KG1 (cell line): Measurements from ENCODE around the gene S100A6.
"Not testable (repeated sequence)": the region's sequence is repeated elsewhere in the genome, so short reads cannot be mapped to it uniquely, and the experiment has no call there.

Source experiments
- DNase-seq: peaks from one replicate; lab custom pipeline; 2025; lab: John Stamatoyannopoulos, UW

S100A6 gene

GRCh38 chr1:153563991-153564390, 28.2 kb upstream of the S100A6 start:
- no peak for DNase-seq

DNA sequence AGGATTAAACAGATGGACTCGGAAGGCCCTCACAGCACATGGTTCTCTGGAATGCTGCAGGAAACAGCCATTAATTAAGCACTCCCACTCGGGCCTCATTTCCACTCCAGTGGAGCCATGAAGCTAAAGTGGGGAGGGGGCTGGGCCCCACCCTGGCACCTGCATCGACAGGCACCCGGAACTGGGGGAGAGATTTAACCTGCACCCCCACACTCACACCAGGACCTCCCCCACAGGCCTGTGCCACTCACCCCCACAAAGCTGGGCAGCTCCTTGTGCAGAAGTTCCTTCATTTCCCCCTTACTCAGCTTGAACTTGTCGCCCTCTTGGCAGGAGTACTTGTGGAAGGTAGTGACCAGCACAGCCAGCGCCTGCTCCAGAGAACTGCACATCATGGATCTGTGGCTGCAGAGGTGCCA, 27.7 kb upstream of the S100A6 start:
- no peak for DNase-seq

GRCh38 chr1:153562021-153562420, 26.2 kb upstream of the S100A6 start:
- DNase-seq: not testable (repeated sequence)

- DNase-seq: no peak
These were observed 25.7 kb upstream of the S100A6 start for GRCh38 chr1:153561466-153561985.

DNA sequence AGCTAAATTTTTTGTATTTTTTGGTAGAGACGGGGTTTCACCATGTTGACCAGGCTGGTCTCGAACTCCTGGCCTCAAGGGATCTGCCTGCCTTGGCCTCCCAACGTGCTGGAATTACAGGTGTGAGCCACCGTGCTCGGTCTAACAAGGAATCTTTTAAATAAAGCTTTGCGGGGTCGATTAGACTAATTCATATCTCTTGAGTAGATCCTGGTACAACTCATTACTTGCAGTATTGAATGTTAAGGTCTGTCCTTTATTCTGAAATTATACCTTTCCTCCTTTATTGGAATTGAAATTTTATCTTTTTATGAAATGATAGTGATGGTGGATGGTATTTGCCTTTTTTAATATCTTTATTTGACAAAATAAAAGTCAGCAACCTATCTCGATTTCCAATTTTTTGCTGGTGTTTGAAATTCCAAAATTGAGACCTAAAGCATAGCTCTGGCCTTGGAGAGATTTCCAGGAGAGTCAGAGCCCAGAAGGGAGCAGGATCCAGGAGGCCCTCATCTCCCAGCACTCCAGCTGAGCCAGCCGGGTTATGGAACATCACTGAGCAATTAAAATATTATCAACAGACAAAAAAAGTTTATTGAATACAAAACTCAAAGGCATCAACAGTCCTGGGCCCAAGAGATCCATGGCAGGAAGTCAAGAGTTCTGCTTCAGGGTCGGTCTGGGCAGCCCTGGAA, 25.1 kb upstream of the S100A6 start:
- no peak for DNase-seq

DNA sequence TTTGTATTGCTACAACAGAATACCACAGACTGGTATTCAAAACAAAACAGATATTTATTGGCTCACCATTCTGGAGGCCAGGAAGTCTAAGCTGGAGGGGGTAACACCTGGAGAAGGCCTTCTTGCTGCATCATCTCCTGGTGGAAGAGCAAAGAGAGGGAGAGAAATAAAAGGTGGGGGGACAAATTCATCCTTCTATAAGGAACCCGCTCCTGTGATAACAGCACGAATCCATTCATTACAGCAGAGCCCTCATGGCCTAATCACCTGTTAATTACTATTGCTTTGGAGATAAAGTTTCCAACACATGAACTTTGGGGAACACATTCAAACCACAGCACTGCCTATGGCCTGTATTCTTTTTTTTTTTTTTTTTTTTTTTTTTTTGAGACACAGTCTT, 24.4 kb upstream of the S100A6 start:
- DNase-seq: no peak

GRCh38 chr1:153557877-153558276, 22.1 kb upstream of the S100A6 start:
- no peak for DNase-seq

GRCh38 chr1:153556348-153556747, 20.6 kb upstream of the S100A6 start:
- no peak for DNase-seq

DNA sequence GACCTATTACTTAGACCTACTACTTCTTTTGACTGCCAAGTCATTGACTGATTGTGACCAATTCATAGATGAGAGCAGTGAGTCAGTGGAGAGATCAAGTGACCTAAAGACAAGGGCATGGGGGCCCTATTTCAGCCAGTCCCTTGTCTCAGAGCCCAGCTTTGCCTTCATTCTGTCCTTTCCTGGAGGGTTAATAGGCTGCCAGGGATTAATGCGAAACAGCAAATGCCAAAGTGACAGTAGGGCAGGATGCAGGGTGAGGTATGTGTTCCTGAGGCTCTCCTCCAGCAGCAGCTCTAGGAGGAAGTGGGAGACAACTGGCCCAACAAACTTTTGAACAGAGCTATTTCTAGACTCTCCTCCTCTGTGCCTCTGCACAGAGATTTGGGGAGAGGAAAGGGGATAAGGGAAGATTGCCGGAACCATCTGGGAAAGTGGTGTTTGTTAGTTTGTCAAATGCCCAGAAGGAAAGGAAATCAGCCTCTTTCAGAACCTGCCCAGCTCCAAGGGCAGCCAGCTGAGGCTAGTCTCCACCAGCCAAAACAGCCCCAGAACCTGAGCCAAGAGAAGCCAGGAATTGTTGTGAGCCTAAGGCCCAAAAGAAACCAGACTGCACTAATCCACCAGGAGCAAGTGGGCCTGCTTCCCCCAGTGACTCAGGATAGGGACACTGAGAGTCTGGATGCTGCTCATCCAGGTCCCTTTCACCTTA, 18.2 kb upstream of the S100A6 start:
- DNase-seq: no peak

DNA sequence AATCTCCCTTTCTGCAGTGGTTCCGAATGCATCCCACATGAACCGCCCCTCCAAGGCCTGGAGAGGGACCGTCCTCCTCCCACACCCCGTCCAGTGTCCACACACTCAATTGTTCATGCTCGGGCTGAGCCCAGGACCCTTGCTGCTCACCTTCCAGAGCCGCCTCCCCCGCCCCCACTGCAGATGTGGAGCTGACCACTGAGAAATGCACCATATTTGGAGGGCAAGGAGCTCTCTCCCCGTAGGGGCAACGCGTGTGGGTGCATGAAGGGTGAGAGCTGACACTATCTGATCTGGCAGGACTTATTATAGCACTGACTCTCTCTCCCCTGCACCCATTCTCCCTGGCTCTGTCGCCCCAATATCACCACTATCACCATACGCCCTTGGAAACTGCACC, 17.3 kb upstream of the S100A6 start:
- no peak for DNase-seq

DNA sequence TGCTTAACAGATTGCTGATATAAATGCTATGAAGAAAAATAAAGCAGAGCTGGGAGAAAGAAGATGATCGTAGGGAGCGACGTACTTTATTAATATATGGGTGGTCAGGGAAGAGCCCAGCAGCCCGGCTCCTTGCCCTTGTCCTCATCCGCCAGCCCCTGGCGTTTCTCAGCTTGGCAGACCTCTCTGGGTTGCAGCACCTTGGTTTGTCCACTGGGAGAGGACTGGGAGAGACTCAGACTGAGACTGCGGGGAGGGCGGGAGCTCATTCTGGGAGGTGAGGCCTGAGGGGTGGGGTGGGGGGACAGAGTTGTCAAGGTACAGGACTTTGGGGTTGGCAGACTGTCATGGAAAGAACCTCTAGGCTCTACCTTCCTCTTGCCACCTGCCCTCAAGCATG, 16.5 kb upstream of the S100A6 start:
- DNase-seq: no peak

DNA sequence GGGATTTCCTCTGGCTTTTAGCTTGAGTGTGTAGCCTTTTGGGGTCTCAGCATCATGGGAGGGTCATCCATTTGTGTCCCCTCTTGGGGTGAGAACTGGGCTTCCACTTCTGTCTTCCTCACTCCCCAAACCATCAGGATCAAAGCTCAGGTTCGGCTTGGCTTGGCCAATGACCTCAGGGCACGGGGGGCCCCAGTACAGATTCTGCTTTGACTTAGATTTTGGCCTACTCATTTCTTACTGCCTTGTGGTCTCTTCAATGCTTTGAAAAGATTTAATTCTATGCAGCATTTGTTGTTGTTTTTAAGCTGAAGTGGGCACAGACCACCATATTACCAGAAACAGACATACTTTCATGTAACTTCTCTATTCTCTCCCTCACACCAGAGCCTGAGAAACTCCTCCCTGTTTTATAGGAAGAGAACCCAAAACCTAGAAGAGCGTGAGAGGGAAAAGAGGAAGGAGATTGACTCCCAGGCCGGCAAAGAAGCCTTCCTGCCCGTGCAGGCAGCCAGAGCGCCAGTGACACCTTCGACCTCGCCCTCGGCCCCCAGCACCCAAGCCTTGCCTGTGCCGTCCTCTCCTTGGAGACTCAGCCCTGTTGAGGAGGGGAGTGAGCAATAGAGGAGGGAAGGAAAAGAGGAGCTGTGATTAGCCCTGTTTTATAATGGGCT, 15.2 kb upstream of the S100A6 start:
- no peak for DNase-seq

DNA sequence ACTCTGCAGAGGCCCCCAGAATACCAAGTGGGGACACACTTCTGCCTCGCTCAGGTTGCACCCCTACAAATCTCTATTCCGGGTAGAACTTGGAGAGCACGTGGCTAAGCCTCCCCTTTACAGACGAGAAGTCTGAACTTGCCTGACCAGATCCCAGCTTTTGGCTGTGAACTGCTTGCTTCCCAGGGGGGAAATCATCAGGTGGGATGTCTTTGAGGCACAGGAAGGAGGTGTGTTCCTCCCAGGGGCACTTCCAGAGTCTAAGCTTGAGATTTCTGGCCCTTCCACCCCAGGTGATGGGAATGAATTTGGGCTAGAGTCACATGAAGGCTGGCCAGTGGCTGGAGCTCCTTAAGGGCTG, 14.6 kb upstream of the S100A6 start:
- DNase-seq: no peak

DNA sequence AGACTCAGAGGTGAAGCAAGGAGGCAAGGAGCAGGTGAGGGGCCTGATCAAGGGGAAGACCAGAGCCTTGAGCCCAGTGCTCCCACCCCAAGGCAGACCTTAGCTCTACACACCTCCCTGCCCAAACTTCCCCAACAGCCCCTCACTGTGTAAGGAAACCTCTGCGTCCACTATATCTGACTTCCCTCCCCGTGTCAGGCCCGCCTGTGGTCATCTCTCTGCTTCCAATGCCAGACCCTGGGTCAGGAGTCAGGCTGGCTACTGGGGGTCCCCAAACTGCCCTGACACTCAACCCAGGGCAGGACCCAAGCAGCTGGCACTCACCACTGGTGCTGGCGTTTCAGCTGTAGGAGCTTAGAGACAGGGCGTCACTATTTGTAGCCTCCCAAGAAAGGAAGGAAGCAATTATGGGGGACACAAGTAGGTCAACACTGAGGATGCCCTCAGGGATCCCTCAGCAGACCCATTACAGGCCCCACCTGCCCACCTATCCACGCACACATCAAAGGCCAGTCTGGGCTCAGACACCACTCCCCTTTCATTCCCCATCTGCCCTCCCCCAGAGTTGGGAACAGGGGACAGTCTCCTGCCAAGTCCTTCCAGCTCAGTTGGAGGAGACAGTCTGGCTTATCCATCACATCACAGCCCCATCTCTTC, 14.1 kb upstream of the S100A6 start:
- DNase-seq: no peak

DNA sequence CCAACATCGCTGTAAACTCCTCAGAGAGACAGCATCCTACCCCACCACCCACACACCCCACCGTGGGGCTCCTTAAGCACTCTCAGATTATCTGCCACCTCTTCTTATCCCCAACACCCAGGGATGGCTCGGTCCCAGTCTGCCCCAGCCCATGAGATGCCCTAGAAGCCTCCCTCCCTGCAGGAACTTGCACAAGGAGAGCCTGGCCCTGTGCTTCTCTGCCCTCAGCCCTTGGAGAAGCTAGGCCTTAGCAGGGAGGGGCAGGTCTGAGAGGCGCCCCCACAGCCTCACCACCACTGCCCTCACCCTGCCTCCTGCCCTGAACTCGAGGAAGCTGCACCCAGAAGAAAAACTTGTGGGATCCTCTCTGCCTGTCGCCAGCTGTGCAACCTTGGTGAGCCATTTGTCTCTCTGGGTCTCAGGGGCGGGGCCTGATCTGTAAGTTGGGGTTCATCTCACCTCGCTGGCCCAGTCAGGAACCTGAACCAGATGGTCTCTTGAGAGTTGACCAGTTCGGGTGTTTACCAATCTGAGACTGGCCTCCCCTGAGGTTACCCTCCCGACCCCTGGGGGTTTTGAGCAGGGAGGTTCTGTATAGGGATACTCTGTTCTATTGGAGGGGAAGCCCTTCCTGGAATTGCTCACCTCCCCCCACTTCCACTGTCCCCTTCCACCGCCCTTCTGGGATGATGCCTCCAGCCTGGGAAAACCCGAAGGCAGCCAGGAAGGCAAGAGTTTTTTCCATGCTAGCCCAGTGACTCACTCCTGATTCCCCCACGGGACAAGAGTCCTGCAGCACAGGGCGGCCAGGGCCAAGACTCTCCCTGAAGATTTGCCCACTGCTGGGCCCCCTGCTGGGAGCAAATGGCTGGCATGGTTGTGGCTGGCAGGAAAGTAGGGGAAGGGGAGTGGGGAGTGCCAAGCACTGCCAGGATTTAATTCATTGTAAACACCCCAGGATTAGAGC, 13.2 kb upstream of the S100A6 start, which contains the start of gene S100A3:
TSS of gene S100A3 (minus strand) at position 537 of the 967 bp plus-strand sequence. CDS start 773 bp downstream, outside the sequence.
- no peak for DNase-seq

- no peak for DNase-seq
These were observed 12.1 kb upstream of the S100A6 start for GRCh38 chr1:153547560-153548551.

DNA sequence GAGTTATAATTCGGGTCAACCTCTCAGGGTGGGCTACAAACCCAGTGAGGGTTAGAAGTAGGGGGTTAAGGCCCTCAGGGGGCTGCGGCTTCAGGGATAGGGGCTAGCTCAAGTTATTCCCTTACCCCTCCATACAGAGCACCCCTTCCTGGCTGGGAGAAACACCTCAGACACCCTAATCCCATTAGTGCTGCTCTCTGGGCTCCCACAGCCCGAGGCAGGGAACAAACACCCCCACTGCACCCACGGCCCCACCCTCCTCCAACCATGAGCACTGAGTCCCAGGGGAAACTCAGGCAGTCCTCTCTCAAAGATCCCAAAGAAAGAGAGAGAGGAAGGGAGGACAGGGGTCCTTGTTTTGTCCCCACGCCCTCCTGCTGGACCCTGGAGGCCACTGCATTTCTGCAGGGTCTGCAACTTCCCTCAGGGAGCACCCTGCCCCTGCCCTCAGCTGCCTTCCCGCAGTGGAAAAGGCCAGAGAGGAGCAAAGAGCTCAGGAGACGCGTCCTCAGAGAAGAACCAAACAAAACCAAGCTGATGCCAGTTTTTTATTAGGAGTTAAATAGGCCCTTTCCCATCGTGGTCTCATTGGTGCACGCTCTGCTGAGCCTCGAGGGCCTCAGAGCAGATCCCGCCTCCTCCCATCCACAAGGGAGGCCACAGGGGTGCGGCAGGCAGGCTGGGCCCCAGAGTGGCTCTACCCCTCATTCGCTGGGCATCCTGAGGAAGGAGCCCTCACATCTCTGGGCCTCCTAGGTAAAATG, 11.2 kb upstream of the S100A6 start:
- no peak for DNase-seq

DNA sequence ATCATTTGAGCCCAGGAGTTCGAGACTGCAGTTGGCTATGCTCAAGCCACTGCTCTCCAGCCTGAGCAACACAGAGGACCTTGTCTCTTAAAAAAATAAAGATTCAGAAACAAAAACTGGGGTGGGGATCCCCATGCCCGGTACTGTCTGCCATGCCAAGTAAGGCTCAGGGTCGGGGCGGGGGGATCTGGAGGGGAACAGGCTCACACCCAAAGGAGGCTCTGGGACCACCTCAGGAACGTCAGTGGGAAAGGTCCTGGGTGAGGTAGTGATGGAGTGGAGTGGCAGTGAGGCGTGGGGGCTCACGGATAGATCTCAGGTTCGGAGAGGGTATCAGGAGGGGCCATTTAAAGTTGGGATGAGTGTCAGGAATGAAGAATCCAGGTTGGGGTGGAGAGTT, 10.6 kb upstream of the S100A6 start:
- DNase-seq: no peak
